Neural cell (in vitro differentiated cells): Measurements from ENCODE around the gene GRID1. TPM values are rescaled to one million over a fixed set of nuclear protein-coding genes. Genes with fewer than 3 reads are reported as not detected.
A peak's percentile ranks its signal among the peaks of the same experiment; 100 is the strongest.

Experiments used
- H2AFZ ChIP-seq: fragments of 200-600, 300-800 bp; sonication (generic), shearing (Covaris generic); 2 replicates; pipeline ENCODE4 v1.6.0; 2014; ENCODE audit warnings: low read depth, mild to moderate bottlenecking, antibody characterized with exemption, low read length, moderate library complexity
- H3F3A ChIP-seq: fragments of 200-600 bp; shearing (Covaris generic); 2 replicates; pipeline ENCODE4 v1.6.1; 2016; ENCODE audit warnings: mild to moderate bottlenecking, moderate library complexity, mixed read lengths, antibody characterized with exemption, low read length; ENCODE audit not compliant: insufficient read depth, poor library complexity, severe bottlenecking
- H3K27ac ChIP-seq: fragments of 200-600, 300-800 bp; sonication (generic), shearing (Covaris generic); 2 replicates; pipeline ENCODE4 v1.5.1; 2014; ENCODE audit warnings: mild to moderate bottlenecking, low read length, moderate library complexity
- H3K27me3 ChIP-seq: fragments of 300-800, 200-600 bp; sonication (generic), shearing (Covaris generic); 2 replicates; pipeline ENCODE4 v1.6.0; 2014; ENCODE audit warnings: mild to moderate bottlenecking, low read depth, low read length, moderate library complexity; ENCODE audit not compliant: insufficient read depth
- H3K36me3 ChIP-seq: fragments of 300-800, 200-600 bp; sonication (generic), shearing (Covaris generic); 2 replicates; pipeline ENCODE4 v1.5.1; 2014; ENCODE audit warnings: mild to moderate bottlenecking, antibody characterized with exemption, low read length, moderate library complexity; ENCODE audit not compliant: insufficient read depth
- H3K4me2 ChIP-seq: fragments of 300-800, 200-600 bp; sonication (generic), shearing (Covaris generic); 2 replicates; pipeline ENCODE4 v1.6.0; 2014; ENCODE audit warnings: mild to moderate bottlenecking, low read length
- H3K4me3 ChIP-seq: fragments of 300-800, 200-600 bp; sonication (generic), shearing (Covaris generic); 2 replicates; pipeline ENCODE4 v1.5.1; 2014; ENCODE audit warnings: mild to moderate bottlenecking, low read length, moderate library complexity
- H3K79me2 ChIP-seq: fragments of 200-600 bp; shearing (Covaris generic); replicated peaks from 2 replicates; pipeline ENCODE4 v1.6.0; 2014; ENCODE audit warnings: mild to moderate bottlenecking, low read length, moderate library complexity; ENCODE audit not compliant: insufficient read depth
- H3K9ac ChIP-seq: fragments of 300-800, 200-600 bp; sonication (generic), shearing (Covaris generic); 2 replicates; pipeline ENCODE4 v1.6.1; 2016; ENCODE audit warnings: mild to moderate bottlenecking, low read length, mixed read lengths
- H3K9me2 ChIP-seq: fragments of 200-600 bp; shearing (Covaris generic); 2 replicates; pipeline ENCODE4 v1.6.1; 2016; ENCODE audit warnings: mild to moderate bottlenecking, low read length, mixed read lengths; ENCODE audit not compliant: insufficient read depth
- H3K9me3 ChIP-seq: fragments of 200-600, 300-800 bp; sonication (generic), shearing (Covaris generic); 2 replicates; pipeline ENCODE4 v1.6.1; 2016; ENCODE audit warnings: mild to moderate bottlenecking, mixed run types, low read length, moderate library complexity, mixed read lengths
- H4K20me1 ChIP-seq: fragments of 200-600 bp; shearing (Covaris generic); 2 replicates; pipeline ENCODE4 v1.6.1; 2016; ENCODE audit warnings: mild to moderate bottlenecking, mixed run types; ENCODE audit not compliant: insufficient read depth
- CTCF ChIP-seq: fragments of 450-650 bp; IDR thresholded peaks from 2 replicates; pipeline ENCODE4 v1.5.1; 2014; ENCODE audit warnings: antibody characterized with exemption, mild to moderate bottlenecking, moderate library complexity; ENCODE audit not compliant: poor library complexity, severe bottlenecking
- EP300 ChIP-seq: fragments of 450-650 bp; conservative IDR thresholded peaks from 2 replicates; pipeline ENCODE4 v1.6.1; 2014; ENCODE audit warnings: antibody characterized with exemption, mild to moderate bottlenecking, moderate library complexity; ENCODE audit not compliant: poor library complexity, severe bottlenecking
- EZH2 ChIP-seq: fragments of 200-600, 300-800 bp; shearing (Covaris generic), sonication (generic); IDR thresholded peaks from 2 replicates; pipeline ENCODE4 v1.6.1; 2014; ENCODE audit warnings: antibody characterized with exemption, low read length, borderline replicate concordance, mild to moderate bottlenecking; ENCODE audit not compliant: insufficient read depth, poor library complexity, severe bottlenecking
- MXI1 ChIP-seq: fragments of 450-650 bp; conservative IDR thresholded peaks from 2 replicates; pipeline ENCODE4 v1.6.1; 2014; ENCODE audit warnings: antibody characterized with exemption, mild to moderate bottlenecking; ENCODE audit not compliant: poor library complexity, severe bottlenecking
- POLR2AphosphoS5 ChIP-seq: IDR thresholded peaks from 2 replicates; pipeline ENCODE4 v1.6.1; 2012
- RAD21 ChIP-seq: fragments of 450-650 bp; conservative IDR thresholded peaks from 2 replicates; pipeline ENCODE4 v1.6.1; 2014; ENCODE audit warnings: antibody characterized with exemption, mild to moderate bottlenecking, moderate library complexity
- SMC3 ChIP-seq: fragments of 450-650 bp; conservative IDR thresholded peaks from 2 replicates; pipeline ENCODE4 v1.6.1; 2014; ENCODE audit warnings: antibody characterized with exemption, mild to moderate bottlenecking, moderate library complexity; ENCODE audit not compliant: poor library complexity
- TAF1 ChIP-seq: IDR thresholded peaks from 2 replicates; pipeline ENCODE4 v1.6.1; 2012; ENCODE audit warnings: low read depth
- polyA plus RNA-seq: library from polyadenylated mRNA; depleted of rRNA; stranded (reverse); fragments of >200 nt; gene quantifications from 2 replicates; pipeline ENCODE4 v1.2.3, GENCODE V29; 2014
- TF ChIP-seq, protein P1 (sequence below): IDR thresholded peaks from 2 replicates; pipeline ENCODE4 v1.6.1; 2012; ENCODE audit warnings: borderline replicate concordance

GRID1 gene
- polyA plus RNA-seq, 1 donor from 2014 or later = 7.3 TPM

DNA sequence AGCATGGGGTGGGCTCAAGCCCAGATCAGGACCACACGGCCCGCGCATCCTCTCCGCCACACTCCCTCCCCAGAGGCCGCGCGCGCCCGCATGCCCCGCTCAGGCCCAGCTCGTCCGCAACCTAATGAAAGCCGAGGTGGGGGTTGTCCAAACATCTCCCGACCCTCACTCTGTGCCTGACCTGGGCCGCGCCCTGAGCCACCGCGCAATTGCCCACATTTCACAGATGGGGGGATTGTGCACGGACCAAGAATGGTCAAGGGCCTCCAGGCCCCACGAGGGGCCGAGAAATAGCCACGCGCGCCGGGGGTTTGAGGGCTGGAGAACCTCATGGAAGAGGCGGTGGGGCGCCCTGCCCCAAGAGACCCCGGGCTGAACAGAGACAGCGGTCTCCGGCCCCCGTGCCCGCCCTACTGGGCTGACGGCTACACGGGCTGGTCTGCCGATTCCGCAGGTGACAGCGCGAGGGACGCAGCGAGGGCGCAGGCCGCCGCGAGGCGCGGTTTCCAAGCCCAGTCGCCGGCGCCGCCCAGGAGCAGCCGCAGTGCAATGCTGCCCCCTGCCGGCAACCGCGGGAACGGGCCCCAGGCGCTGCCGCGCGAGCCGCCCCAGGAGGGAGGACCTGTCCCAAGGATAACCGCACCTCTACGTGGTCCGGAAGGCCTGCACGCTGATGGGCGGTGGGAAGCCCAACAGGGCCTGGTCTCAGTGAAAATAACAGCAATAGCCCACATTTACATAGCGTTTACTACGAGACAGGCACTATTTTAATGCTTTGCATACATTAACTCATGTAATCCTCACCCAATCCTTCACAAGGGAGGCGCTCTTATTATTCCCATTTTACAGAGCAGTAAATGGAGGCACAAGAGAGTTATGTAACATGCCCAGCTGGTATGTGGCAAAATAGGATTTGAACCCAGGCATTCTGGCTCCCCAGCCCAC, 10.5 kb upstream of the GRID1 start:
- Histone ChIP-seq H3K36me3 (no peaks in the 10 kb centered on the region), H3K9me2 (no peaks in the 10 kb centered on the region), H4K20me1 (no peaks in the 10 kb centered on the region), H3K27ac (no peak overlapping the region), H3K27me3 (peaks cover 4% of the 10 kb centered on the region), H3K9me3 (no peaks in the 10 kb centered on the region), H3K79me2 (no peaks in the 10 kb centered on the region), H3K4me2 (no peak overlapping the region), H2AFZ (no peak overlapping the region), H3K4me3 (peak overlapping the region; percentile 59), H3K9ac (no peak overlapping the region), H3F3A (no peaks in the 10 kb centered on the region)
- TF ChIP-seq MXI1 (no peak), EZH2 (no peak), EP300 (no peak), SMC3 (peak; percentile 99), TAF1 (no peak), POLR2AphosphoS5 (no peak), RAD21 (peak; percentile 100), CTCF (peak; percentile 99)
- TF ChIP-seq, protein P1, sequence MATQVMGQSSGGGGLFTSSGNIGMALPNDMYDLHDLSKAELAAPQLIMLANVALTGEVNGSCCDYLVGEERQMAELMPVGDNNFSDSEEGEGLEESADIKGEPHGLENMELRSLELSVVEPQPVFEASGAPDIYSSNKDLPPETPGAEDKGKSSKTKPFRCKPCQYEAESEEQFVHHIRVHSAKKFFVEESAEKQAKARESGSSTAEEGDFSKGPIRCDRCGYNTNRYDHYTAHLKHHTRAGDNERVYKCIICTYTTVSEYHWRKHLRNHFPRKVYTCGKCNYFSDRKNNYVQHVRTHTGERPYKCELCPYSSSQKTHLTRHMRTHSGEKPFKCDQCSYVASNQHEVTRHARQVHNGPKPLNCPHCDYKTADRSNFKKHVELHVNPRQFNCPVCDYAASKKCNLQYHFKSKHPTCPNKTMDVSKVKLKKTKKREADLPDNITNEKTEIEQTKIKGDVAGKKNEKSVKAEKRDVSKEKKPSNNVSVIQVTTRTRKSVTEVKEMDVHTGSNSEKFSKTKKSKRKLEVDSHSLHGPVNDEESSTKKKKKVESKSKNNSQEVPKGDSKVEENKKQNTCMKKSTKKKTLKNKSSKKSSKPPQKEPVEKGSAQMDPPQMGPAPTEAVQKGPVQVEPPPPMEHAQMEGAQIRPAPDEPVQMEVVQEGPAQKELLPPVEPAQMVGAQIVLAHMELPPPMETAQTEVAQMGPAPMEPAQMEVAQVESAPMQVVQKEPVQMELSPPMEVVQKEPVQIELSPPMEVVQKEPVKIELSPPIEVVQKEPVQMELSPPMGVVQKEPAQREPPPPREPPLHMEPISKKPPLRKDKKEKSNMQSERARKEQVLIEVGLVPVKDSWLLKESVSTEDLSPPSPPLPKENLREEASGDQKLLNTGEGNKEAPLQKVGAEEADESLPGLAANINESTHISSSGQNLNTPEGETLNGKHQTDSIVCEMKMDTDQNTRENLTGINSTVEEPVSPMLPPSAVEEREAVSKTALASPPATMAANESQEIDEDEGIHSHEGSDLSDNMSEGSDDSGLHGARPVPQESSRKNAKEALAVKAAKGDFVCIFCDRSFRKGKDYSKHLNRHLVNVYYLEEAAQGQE = no peak

DNA sequence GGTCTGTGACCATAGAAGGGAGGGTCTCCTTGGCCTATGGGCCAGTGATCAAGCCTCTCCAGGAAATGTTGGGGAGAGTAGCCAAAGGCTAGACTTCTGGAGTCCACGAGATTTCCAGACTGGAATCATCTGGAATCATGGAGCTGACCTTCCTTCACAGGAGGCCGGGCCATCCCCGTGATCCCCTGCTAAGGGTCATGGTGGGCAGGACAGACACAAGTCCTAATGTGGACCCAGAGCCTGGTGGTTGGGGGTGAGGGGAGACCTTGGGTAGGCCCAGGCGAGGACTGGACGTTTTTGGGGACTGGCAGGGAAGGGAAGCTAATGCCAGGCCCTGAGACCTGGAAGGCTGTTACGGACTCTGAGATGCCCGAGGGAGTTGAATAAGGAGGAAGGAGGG, 9.8 kb upstream of the GRID1 start:
- Histone ChIP-seq H3K9ac (no peak overlapping the region), H3K79me2 (no peaks in the 10 kb centered on the region), H3K36me3 (no peaks in the 10 kb centered on the region), H4K20me1 (no peaks in the 10 kb centered on the region), H3K4me3 (no peak overlapping the region), H3K9me2 (no peaks in the 10 kb centered on the region), H3K27ac (no peak overlapping the region), H2AFZ (no peak overlapping the region), H3K27me3 (peaks cover 4% of the 10 kb centered on the region), H3K9me3 (no peaks in the 10 kb centered on the region), H3F3A (no peaks in the 10 kb centered on the region), H3K4me2 (no peak overlapping the region)
- no peak for TF ChIP-seq RAD21
- no peak for TF ChIP-seq SMC3
- TF ChIP-seq CTCF = no peak
- TF ChIP-seq EP300 = no peak
- TF ChIP-seq TAF1 = no peak
- no peak for TF ChIP-seq POLR2AphosphoS5
- no peak for TF ChIP-seq MXI1
- TF ChIP-seq EZH2 = no peak
- TF ChIP-seq, protein P1 = no peak
